GM12878 (cell line): Measurements from ENCODE around the gene ZNG1F.
"Not testable (repeated sequence)": the region's sequence is repeated elsewhere in the genome, so short reads cannot be mapped to it uniquely, and the experiment has no call there.

Experiments used
- CBX5 ChIP-seq: sonication (generic); IDR thresholded peaks from 2 replicates; pipeline ENCODE4 v1.6.1; 2016; ENCODE audit warnings: low read depth, moderate library complexity, mild to moderate bottlenecking, inconsistent platforms
- CHD1 ChIP-seq: IDR thresholded peaks from 2 replicates; pipeline ENCODE4 v1.6.1; 2012; ENCODE audit warnings: low read depth, low read length, improper control_type of control experiment
- PAX8 ChIP-seq: fragments of 450-650 bp; IDR thresholded peaks from 2 replicates; pipeline ENCODE4 v1.6.1; 2017; ENCODE audit warnings: mild to moderate bottlenecking, moderate library complexity
- POLR2A ChIP-seq: IDR thresholded peaks from 2 replicates; pipeline ENCODE4 v1.6.1; 2011; ENCODE audit warnings: low read depth, mild to moderate bottlenecking, low read length
- SMC3 ChIP-seq: IDR thresholded peaks from 2 replicates; pipeline ENCODE4 v1.6.1; 2011; ENCODE audit warnings: low read length, improper control_type of control experiment, borderline replicate concordance
- TCF7 ChIP-seq: IDR thresholded peaks from 2 replicates; pipeline ENCODE4 v1.6.1; 2014; ENCODE audit warnings: antibody characterized with exemption, borderline replicate concordance
- TF ChIP-seq, protein P1 (sequence below): IDR thresholded peaks from 2 replicates; pipeline ENCODE4 v1.6.1; 2011; ENCODE audit warnings: low read depth, low read length, improper control_type of control experiment, borderline replicate concordance

DNA sequence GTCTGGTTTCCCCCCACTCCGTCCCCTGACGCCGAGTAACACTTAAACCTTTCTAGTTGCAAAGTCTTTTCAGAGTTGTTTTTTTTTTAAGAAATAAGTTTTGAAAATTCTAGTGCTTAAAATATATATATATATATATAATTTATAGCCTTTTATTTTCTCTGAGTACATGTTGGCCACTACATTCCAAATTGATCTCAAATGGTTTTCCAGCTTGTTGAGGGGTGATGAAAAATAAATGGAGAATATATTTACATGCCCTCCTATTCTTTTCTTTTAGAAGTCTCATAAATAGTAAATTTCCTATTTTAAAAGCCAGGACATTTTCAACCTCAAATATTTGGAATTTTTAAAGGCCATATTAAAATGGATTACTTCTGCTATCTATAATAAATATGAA lies 63.2 kb downstream of the ZNG1F start:
- TF ChIP-seq TCF7, CHD1, CBX5, POLR2A, SMC3, PAX8: not testable (repeated sequence)
- TF ChIP-seq, protein P1, sequence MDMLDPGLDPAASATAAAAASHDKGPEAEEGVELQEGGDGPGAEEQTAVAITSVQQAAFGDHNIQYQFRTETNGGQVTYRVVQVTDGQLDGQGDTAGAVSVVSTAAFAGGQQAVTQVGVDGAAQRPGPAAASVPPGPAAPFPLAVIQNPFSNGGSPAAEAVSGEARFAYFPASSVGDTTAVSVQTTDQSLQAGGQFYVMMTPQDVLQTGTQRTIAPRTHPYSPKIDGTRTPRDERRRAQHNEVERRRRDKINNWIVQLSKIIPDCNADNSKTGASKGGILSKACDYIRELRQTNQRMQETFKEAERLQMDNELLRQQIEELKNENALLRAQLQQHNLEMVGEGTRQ, result not testable (repeated sequence)
